Retina (tissue), 1 donor: ENCODE results near the gene IREB2.
"Not testable (repeated sequence)": the region's sequence is repeated elsewhere in the genome, so short reads cannot be mapped to it uniquely, and the experiment has no call there.

Source experiments
- DNase-seq: peaks from one replicate; pipeline ENCODE4 v3.0.0-alpha.2; 2016

Gene IREB2

GRCh38 chr15:78407608-78408354, 30.2 kb upstream of the IREB2 start:
- DNase-seq, result peak; percentile 56

GRCh38 chr15:78408355-78408640, 29.7 kb upstream of the IREB2 start:
- DNase-seq, result no peak

GRCh38 chr15:78408961-78409360, 29.1 kb upstream of the IREB2 start:
- DNase-seq, result no peak

GRCh38 chr15:78411061-78411460, 27.0 kb upstream of the IREB2 start:
- no peak for DNase-seq

- no peak for DNase-seq
These were observed 23.3 kb upstream of the IREB2 start for GRCh38 chr15:78414621-78415250.

DNA sequence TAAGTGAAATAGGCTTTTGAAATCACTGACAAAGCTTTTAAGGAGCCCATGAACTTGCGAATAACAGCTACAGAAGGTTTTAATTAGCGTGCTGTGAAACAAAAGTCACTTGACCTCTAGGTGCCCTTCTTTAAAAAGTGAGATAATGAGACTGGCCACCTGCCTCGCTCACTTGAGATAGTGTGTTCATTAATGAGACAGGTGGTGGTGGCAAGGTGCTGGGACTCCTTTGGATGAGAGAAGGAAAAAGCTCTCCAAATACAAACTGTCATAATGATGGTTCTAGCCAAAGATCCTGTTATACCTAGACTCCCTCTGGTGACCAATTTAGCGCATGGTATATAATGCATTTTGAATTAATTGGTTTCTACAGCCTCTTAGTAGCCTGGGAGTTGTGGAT, 22.7 kb upstream of the IREB2 start:
- DNase-seq, result peak; percentile 52

- no peak for DNase-seq
These were observed 20.0 kb upstream of the IREB2 start for GRCh38 chr15:78417754-78418630.

DNA sequence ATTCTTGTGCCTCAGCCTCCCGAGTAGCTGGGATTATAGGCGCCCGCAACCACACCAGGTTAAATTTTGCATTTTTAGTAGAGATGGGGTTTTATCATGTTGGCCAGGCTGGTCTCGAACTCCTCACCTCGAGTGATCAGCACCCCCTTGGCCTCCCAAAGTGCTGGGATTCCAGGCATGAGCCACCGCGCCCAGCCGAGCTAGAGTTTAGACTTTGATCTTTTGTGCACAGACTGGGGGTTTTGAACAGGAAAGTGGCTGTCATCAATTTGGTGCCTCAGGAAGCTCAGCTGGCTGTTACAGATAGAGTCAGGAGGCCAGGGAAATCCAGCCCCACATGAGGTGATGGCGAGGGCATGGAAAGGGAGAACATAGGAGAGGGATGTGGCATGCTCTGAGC, 19.3 kb upstream of the IREB2 start:
- no peak for DNase-seq

- DNase-seq, result no peak
These were observed 18.6 kb upstream of the IREB2 start for GRCh38 chr15:78419367-78419766.

DNA sequence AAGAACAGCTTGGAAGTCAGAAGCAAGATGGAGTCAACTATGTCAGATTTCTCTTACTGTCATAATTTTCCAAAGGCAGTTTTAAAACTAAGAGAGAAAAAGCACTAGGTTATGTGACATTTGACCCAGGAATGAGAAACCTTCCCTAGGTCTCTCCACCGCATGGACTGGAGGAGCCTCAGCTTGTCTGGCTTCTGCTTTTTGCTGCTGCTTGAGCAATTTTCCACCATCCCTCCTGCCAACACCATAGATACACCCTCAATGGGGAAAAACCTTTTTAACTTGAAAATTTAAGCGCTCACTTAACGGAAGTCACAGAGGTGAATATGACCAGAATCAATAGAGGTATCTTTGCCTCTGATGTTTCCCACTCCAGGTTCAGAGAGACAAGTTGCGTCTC, 17.8 kb upstream of the IREB2 start:
- no peak for DNase-seq

DNA sequence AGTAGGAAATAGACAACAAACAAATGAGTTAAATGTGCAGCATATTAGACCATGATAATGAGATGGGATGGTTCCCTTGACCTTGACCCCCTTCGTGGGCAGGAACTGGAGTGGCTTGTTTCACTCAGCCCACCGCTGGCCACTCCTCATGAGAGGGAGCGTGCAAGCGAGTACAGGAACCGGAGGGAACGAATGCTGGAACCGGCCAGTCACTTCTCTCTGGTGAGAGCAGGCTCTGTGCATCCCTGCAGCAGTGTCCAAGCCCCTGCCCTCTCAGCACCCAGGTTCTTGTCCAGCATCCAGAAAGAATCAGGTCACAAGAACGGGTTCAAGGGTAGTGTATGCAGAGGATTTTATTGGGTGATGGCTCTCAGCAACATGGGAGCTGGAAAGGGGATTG, 17.2 kb upstream of the IREB2 start:
- DNase-seq, result no peak

- no peak for DNase-seq
These were observed 16.6 kb upstream of the IREB2 start for GRCh38 chr15:78421238-78421965.

DNA sequence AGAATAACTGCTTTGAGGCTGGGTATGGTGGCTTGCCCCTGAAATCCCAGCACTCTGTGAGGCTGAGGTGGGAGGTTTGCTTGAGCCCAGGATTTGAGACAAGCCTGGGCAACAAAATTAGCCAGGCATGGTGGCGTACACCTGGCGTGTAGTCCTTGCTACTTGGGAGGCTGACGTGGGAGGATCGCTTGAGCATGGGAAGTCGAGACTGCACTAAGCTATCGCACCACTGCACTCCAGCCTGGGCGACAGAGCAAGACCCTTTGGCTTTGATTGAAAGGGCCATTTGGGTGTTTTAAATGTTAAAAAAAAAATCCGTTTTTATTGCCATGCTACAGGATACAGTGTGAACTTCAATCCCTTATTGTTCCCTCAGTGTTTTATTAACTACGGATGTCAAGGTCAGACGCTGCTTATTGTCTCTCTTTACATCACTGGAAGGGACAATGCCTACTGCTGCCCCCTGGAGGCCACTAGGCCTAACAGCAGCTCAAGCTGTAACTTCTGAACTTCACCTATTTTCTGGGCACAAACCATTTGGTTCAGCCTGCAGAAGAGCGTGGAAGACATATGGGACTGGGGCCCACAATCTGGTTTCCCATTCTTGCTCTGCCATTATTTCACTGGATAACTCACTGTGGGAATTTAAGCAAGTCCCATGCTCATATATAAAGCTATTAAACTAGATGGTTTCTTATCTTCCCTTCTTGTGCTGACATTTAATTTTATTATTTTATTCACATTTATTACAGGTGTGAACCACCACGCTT, 15.3 kb upstream of the IREB2 start:
- DNase-seq, result peak; percentile 78

DNA sequence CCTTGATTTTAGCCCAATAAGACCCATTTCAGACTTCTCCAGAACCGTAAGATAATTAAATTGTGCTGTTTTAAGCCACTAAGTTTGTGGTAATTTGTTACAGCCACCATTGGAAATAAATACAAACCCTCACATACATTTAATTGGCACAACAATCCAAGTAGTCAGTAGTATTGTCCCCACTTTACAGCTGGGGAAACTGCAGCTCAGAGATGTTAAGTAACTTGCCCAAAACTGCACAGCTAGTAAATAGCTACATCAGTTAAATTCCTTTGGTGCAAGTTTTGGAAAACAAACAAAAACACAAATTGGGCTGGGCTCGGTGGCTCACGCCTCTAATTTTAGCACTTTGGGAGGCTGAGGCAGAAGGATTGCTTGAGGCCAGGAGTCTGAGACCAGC, 13.3 kb upstream of the IREB2 start:
- DNase-seq, result no peak

GRCh38 chr15:78425643-78426042, 12.4 kb upstream of the IREB2 start:
- no peak for DNase-seq

GRCh38 chr15:78426300-78426699, 11.7 kb upstream of the IREB2 start:
- no peak for DNase-seq

GRCh38 chr15:78427953-78428352, 10.1 kb upstream of the IREB2 start:
- DNase-seq, result no peak

GRCh38 chr15:78429477-78429876, 8.5 kb upstream of the IREB2 start:
- no peak for DNase-seq

- no peak for DNase-seq
These were observed 6.1 kb upstream of the IREB2 start for GRCh38 chr15:78431955-78432354.

GRCh38 chr15:78432664-78433063, 5.4 kb upstream of the IREB2 start:
- no peak for DNase-seq

DNA sequence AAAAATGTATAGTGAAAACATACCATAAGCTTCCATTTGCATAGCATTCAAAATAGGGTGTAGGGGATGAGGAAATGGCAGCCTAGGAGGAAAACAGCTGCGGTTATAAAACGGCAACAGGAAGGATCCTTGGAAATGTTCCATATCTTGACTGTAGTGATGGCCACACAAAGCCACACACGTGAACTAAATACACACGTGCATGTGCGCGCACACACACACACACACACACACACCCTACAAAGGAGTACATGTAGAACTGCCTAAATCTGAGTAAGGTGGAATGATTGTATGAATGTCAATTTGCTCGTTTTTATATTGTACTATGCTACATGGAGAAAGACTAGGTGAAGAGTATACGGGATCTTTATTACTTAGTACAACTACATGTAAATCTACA, 3.9 kb upstream of the IREB2 start:
- DNase-seq, result no peak

- not testable (repeated sequence) for DNase-seq
These were observed 3.3 kb upstream of the IREB2 start for GRCh38 chr15:78434711-78435110.
